GM21619 (cell line): ENCODE measurements around the gene AREL1.

Source experiments
- ATAC-seq: cut with Tn5 transposase; IDR thresholded peaks from one replicate; pipeline ENCODE4 v1.9.1; 2021; ENCODE audit not compliant: unreplicated experiment

AREL1 gene

DNA sequence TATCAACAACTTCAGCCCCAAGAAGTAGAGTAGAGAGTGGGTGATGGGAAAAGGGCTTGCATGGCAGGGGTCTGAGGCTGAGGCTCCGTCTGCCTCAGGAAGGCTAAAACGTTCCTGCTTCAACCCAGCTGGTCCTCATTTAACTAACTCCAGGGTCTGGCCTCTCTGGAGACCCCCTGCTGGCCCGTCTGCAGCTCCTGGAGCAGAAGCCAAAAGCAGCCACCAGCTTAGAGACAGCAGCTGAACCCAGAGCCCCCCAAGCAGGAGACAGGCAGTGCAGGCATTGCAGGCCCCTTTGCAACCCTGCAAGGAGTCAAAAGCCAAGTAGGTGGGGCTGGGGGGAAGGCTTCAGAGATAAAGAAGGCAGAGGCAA, 75.7 kb downstream of the AREL1 start:
- no peak for ATAC-seq

DNA sequence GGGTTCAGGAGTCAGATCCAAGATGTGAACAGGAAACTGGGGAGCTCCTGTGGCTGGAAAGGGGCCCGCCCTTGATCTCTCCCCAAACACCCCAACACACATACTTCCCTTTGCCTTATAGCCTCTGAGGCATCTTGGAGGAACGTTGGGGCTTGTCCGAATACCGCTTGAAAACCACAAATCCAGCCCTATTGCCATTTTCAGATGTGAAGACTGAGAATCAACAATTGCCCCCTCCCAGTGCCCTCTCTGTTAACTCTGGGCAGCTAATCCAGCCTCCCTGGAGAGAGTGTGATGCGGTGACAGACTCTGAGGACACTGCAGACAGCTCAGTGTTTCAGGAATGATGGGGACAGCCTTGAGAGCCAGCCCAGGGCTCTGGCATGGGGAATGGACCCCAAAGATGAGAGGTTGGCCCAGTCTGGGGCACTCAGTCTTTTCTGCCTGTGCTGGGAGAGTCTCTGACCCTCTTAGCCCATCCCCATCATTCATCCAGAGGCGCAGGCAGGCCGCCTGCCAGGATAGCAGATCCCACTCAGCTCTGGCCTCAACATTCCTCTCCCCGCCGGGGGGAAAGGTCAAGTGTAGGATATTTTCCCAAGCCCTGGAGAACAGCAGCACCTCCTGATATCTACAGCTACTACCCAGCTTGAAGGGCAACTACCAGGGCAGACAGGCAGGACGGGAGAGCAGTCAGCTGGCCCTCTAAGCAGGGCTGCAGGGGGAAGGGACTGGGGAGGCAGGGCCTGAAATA, 76.3 kb downstream of the AREL1 start:
- no peak for ATAC-seq

GRCh38 chr14:74635847-74636246, 77.0 kb downstream of the AREL1 start:
- ATAC-seq, result no peak

GRCh38 chr14:74634964-74635363, 77.9 kb downstream of the AREL1 start:
- ATAC-seq, result no peak

- no peak for ATAC-seq
Observed at GRCh38 chr14:74634481-74634880, 78.4 kb downstream of the AREL1 start.

DNA sequence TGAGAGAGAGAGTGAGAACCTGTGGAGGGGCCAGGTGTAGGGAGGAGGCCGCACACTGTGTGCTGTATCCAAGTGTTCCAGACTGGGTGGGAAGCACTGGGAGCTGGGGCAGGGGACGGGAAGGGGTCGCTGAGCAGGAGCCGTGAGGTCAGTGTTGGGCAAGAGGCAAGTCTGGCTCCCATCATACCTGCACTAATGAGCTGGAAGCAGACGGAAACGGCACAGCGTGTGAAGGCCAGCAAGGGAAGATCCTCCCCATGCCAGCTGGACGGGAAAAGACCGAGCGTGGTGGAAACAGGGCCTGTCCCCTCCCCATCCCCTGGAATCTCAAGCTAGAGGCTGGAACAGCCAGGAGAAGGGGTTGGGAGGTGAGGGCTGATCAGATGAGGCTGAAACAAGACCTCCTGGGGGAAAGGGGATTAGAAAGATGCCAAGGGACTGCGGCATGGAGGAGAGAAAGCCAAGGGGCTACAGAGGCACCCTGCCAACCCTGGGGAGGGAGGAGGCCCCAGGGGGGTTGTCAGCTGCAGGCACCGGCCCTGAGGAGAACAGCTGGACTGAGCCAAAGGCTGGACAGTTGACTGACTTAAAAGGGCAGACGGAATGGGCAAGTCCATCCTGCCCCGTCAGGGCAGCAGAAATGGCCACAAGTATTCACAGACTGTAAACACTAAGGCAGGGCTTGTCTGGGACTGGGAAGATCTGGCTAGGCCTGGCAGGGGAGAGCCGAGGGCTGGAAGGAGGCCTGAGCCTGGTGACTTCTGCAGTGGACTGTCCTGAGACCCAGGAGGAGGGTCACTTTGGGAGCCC, 81.8 kb downstream of the AREL1 start:
- no peak for ATAC-seq

- no peak for ATAC-seq
Observed at GRCh38 chr14:74628418-74628817, 84.5 kb downstream of the AREL1 start.

DNA sequence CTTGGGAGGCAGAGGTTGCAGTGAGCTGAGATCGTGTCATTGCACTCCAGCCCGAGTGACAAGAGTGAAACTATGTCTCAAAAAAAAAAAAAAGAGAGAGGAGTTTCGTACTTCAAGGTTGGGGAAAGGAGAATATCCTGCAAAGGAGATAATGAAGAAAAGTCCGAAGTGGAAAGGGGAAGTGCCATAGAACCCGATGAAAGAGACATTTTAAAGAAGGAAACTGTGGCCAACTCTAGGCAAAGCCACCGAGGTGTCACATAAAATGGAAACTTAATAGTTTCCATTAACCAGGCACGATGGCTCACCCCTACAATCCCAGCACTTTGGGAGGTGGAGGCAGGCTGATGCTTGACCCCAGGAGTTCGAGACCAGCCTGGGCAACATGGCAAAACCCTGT, 85.8 kb downstream of the AREL1 start:
- no peak for ATAC-seq

- no peak for ATAC-seq
Observed at GRCh38 chr14:74622257-74622656, 90.6 kb downstream of the AREL1 start.

DNA sequence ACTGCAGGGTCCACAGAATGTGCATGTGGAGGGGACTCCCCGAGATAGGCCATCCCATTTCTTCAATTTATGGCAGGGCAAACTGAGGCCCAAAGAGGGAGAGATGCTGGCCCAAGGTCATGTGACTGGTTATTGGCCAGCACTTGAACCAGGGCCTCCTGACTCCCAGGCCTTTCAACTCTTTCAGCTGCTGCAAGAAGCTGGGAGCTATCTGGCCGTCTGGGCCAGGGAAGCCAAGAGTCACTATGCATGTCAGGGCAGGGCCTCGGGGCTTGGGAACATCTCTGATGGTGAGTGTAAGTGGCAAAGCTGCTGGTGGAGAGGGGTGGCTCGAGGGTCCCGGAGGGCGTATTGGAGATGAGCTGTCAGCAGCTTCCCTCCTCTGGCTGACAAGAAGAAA, 91.3 kb downstream of the AREL1 start:
- ATAC-seq, result no peak

DNA sequence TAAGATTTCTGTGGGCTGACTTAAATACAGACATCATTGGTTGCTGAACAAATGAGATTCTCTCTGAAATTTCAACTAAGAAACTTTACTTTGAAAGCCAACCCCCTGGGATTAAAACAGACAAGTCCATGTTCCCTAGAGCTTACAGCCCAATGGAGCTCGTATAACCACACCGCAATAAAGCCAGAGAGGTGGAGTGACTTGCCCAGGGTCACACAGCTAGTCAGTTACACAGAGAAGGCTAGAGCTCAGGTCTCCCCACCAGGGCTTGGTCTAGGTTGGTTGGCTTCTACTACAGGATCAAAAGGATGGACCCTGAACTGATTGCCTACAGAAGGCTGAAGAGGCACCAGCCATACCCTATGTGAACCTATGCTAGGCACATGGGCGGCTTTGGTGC, 92.0 kb downstream of the AREL1 start:
- no peak for ATAC-seq

GRCh38 chr14:74620497-74620921, 92.4 kb downstream of the AREL1 start:
- ATAC-seq, result no peak

GRCh38 chr14:74619672-74620131, 93.2 kb downstream of the AREL1 start:
- ATAC-seq, result no peak

GRCh38 chr14:74618078-74618952, 94.6 kb downstream of the AREL1 start:
- ATAC-seq, result no peak

GRCh38 chr14:74616996-74617700, 95.7 kb downstream of the AREL1 start:
- ATAC-seq, result no peak

- ATAC-seq, result no peak
Observed at GRCh38 chr14:74616507-74616906, 96.4 kb downstream of the AREL1 start.

GRCh38 chr14:74615735-74616134, 97.1 kb downstream of the AREL1 start:
- ATAC-seq, result no peak

- ATAC-seq, result no peak
Observed at GRCh38 chr14:74614508-74615495, 98.1 kb downstream of the AREL1 start.

DNA sequence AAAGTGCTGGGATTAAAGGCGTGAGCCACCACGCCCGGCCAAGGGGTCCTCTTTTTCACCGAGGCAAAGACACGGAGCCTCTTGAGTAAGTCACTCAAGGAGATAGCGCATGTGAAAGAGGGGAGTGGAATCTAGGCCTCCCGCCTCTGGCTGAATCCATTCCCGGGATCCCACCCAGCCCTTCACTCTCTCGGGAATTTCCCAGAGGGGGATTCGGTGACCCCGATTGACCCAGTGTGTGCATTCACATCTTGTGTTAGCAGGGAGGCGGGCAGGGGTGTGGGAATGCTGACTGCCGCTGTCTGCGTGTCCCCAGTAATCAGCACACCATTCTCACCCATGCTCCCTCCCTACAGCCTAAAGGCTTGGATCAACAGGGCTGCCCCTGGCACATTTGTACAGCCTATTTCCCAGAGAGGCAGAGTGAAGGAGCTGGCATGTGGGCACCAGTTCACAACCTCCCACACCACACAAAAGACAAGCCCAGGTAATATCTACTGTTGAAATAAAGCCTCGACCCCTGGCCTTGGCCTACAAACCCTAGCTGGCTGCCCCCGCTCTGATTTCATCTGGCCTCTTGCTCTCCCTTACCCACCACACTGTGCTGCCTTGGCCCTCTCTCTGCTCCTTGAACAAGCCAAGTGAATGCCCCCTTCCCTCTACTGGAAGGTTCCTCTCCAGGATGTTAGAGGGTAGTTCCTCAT, 99.5 kb downstream of the AREL1 start:
- no peak for ATAC-seq
